ENCODE measurements around the gene EPB41L3. TPM values are rescaled to one million over a fixed set of nuclear protein-coding genes. Genes with fewer than 3 reads are reported as not detected.

The EPB41L3 gene
- total RNA-seq, 1 donor from 2014 or later = 43.0 TPM

- DNase-seq (ENCODE audit: low read depth) = no peak
- Histone ChIP-seq H3K36me3 (ENCODE audit: control insufficient read depth, insufficient read depth, low read length) (no peaks in the 10 kb centered on the region), H3K4me3 (ENCODE audit: low read depth, low read length) (no peak overlapping the region), H3K27me3 (ENCODE audit: control insufficient read depth, insufficient read depth, low read length) (no peaks in the 10 kb centered on the region)
- TF ChIP-seq CTCF (IDR thresholded peaks at IDR 0.05; ENCODE audit: insufficient read depth, low read length, poor library complexity, severe bottlenecking) = no peak
Observed at GRCh38 chr18:5417342-5417741, 126.5 kb downstream of the EPB41L3 start.

GRCh38 chr18:5416112-5416511 lies 127.7 kb downstream of the EPB41L3 start:
- no peaks in the 10 kb centered on the region for H3K36me3 ChIP-seq (ENCODE audit: control insufficient read depth, insufficient read depth, low read length)
- DNase-seq (ENCODE audit: low read depth) = no peak
- TF ChIP-seq CTCF (IDR thresholded peaks at IDR 0.05; ENCODE audit: insufficient read depth, low read length, poor library complexity, severe bottlenecking) = no peak
- no peak overlapping the region for H3K4me3 ChIP-seq (ENCODE audit: low read depth, low read length)
- H3K27me3 ChIP-seq (ENCODE audit: control insufficient read depth, insufficient read depth, low read length) = no peaks in the 10 kb centered on the region

- no peak for TF ChIP-seq CTCF (IDR thresholded peaks at IDR 0.05; ENCODE audit: insufficient read depth, low read length, poor library complexity, severe bottlenecking)
- Histone ChIP-seq H3K4me3 (ENCODE audit: low read depth, low read length) (no peak overlapping the region), H3K36me3 (ENCODE audit: control insufficient read depth, insufficient read depth, low read length) (no peaks in the 10 kb centered on the region), H3K27me3 (ENCODE audit: control insufficient read depth, insufficient read depth, low read length) (no peaks in the 10 kb centered on the region)
- DNase-seq (ENCODE audit: low read depth) = no peak
Observed at GRCh38 chr18:5415665-5416064, 128.1 kb downstream of the EPB41L3 start.

- DNase-seq (ENCODE audit: low read depth) = no peak
- no peak for TF ChIP-seq CTCF (IDR thresholded peaks at IDR 0.05; ENCODE audit: insufficient read depth, low read length, poor library complexity, severe bottlenecking)
- H3K36me3 ChIP-seq (ENCODE audit: control insufficient read depth, insufficient read depth, low read length) = no peaks in the 10 kb centered on the region
- no peak overlapping the region for H3K4me3 ChIP-seq (ENCODE audit: low read depth, low read length)
- no peaks in the 10 kb centered on the region for H3K27me3 ChIP-seq (ENCODE audit: control insufficient read depth, insufficient read depth, low read length)
Observed at GRCh38 chr18:5415031-5415430, 128.8 kb downstream of the EPB41L3 start.

- Histone ChIP-seq H3K4me3 (ENCODE audit: low read depth, low read length) (no peak overlapping the region), H3K36me3 (ENCODE audit: control insufficient read depth, insufficient read depth, low read length) (no peaks in the 10 kb centered on the region), H3K27me3 (ENCODE audit: control insufficient read depth, insufficient read depth, low read length) (no peaks in the 10 kb centered on the region)
- TF ChIP-seq CTCF (IDR thresholded peaks at IDR 0.05; ENCODE audit: insufficient read depth, low read length, poor library complexity, severe bottlenecking) = no peak
- no peak for DNase-seq (ENCODE audit: low read depth)
Observed at GRCh38 chr18:5414546-5414945, 129.3 kb downstream of the EPB41L3 start.

- TF ChIP-seq CTCF (IDR thresholded peaks at IDR 0.05; ENCODE audit: insufficient read depth, low read length, poor library complexity, severe bottlenecking) = no peak
- H3K27me3 ChIP-seq (ENCODE audit: control insufficient read depth, insufficient read depth, low read length) = no peaks in the 10 kb centered on the region
- no peak overlapping the region for H3K4me3 ChIP-seq (ENCODE audit: low read depth, low read length)
Observed at GRCh38 chr18:5413447-5413846, 130.3 kb downstream of the EPB41L3 start.

More at GRCh38 chr18:5413447-5413846, 130.3 kb downstream of the EPB41L3 start:
- DNase-seq (ENCODE audit: low read depth) = no peak
- H3K36me3 ChIP-seq (ENCODE audit: control insufficient read depth, insufficient read depth, low read length) = no peaks in the 10 kb centered on the region
